Mesodermal cell (in vitro differentiated cells): Measurements from ENCODE around the gene WWC2.
"Not testable (repeated sequence)": the region's sequence is repeated elsewhere in the genome, so short reads cannot be mapped to it uniquely, and the experiment has no call there.

Source experiments
- H3K27ac ChIP-seq: 2 replicates; pipeline ENCODE4 v1.7.0; 2013; ENCODE audit warnings: mild to moderate bottlenecking, low read depth, low read length, moderate library complexity; ENCODE audit not compliant: severe bottlenecking
- H3K36me3 ChIP-seq: 2 replicates; pipeline ENCODE4 v1.7.1; 2013; ENCODE audit warnings: mild to moderate bottlenecking, low read length, moderate library complexity; ENCODE audit not compliant: control insufficient read depth, insufficient read depth
- H3K4me1 ChIP-seq: one replicate; pipeline ENCODE4 v1.7.1; 2013; ENCODE audit warnings: mild to moderate bottlenecking, low read length; ENCODE audit not compliant: insufficient read depth, control insufficient read depth, poor library complexity, severe bottlenecking
- H3K4me3 ChIP-seq: 2 replicates; pipeline ENCODE4 v1.7.0; 2013; ENCODE audit warnings: low read length, control low read depth, mild to moderate bottlenecking; ENCODE audit not compliant: insufficient read depth, poor library complexity, severe bottlenecking; ENCODE audit errors: extremely low read depth
- H3K9me3 ChIP-seq: 2 replicates; pipeline ENCODE4 v1.7.1; 2013; ENCODE audit warnings: mild to moderate bottlenecking, low read length, moderate library complexity; ENCODE audit not compliant: control insufficient read depth
- WGBS, 2 experiments: methylation state at CpG; one replicate each; pipeline ENCODE4 v1.1.5; 2013; ENCODE audit warnings: missing lambda C conversion rate in 2 of 2; ENCODE audit not compliant: insufficient coverage in 2 of 2; 5-methylcytosine and 5-hydroxymethylcytosine counted together

WWC2 gene

GRCh38 chr4:183152232-183152631 is 53.2 kb downstream of the WWC2 start:
- not testable (repeated sequence) for H3K9me3 ChIP-seq, H3K27ac ChIP-seq, H3K4me3 ChIP-seq, H3K36me3 ChIP-seq
- H3K4me1 ChIP-seq: peaks cover 11% of the 10 kb centered on the region
- WGBS, 2 experiments: 93 to 100% methylated on average over 3 of the region's 4 CpGs

- WGBS, 2 experiments: 71 to 87% methylated on average over 3 of the region's 6 CpGs
- Histone ChIP-seq H3K27ac (no peak overlapping the region), H3K4me1 (peaks cover 10% of the 10 kb centered on the region), H3K9me3 (no peaks in the 10 kb centered on the region), H3K36me3 (no peaks in the 10 kb centered on the region), H3K4me3 (no peak overlapping the region)
Observed at GRCh38 chr4:183153190-183153916, 54.3 kb downstream of the WWC2 start.

- WGBS, 2 experiments: 70 to 75% methylated on average over 8 to 10 of the region's 10 CpGs
- H3K9me3 ChIP-seq: no peaks in the 10 kb centered on the region
- peaks cover 5% of the 10 kb centered on the region for H3K4me1 ChIP-seq
- H3K27ac ChIP-seq: no peak overlapping the region
- no peaks in the 10 kb centered on the region for H3K36me3 ChIP-seq
- no peak overlapping the region for H3K4me3 ChIP-seq
Observed at GRCh38 chr4:183154701-183155391, 55.8 kb downstream of the WWC2 start.

- H3K9me3 ChIP-seq: no peaks in the 10 kb centered on the region
- H3K4me1 ChIP-seq: peaks cover 5% of the 10 kb centered on the region
- 96 to 97% methylated on average over 4 to 7 of the region's 11 CpGs for WGBS, 2 experiments
- H3K36me3 ChIP-seq: no peaks in the 10 kb centered on the region
- H3K27ac ChIP-seq: no peak overlapping the region
- no peak overlapping the region for H3K4me3 ChIP-seq
Observed at GRCh38 chr4:183155450-183156184, 56.6 kb downstream of the WWC2 start.

- H3K36me3 ChIP-seq: no peaks in the 10 kb centered on the region
- no peaks in the 10 kb centered on the region for H3K9me3 ChIP-seq
- no peak overlapping the region for H3K27ac ChIP-seq
- H3K4me1 ChIP-seq: peaks cover 12% of the 10 kb centered on the region
- H3K4me3 ChIP-seq: no peak overlapping the region
- WGBS, 2 experiments: 100% methylated on average over 3 to 4 of the region's 7 CpGs
Observed at GRCh38 chr4:183157215-183157614, 58.2 kb downstream of the WWC2 start.

GRCh38 chr4:183158062-183158461 is 59.0 kb downstream of the WWC2 start:
- WGBS, 2 experiments: 63 to 70% methylated on average over 3 to 4 of the region's 4 CpGs
- H3K4me3 ChIP-seq: no peak overlapping the region
- no peaks in the 10 kb centered on the region for H3K9me3 ChIP-seq
- peaks cover 20% of the 10 kb centered on the region for H3K4me1 ChIP-seq
- no peaks in the 10 kb centered on the region for H3K36me3 ChIP-seq
- no peak overlapping the region for H3K27ac ChIP-seq

- WGBS, 2 experiments: 60% methylated on average over 1 of the region's 5 CpGs; no CpG with 5 or more reads in 1 of the 2 experiments
- no peaks in the 10 kb centered on the region for H3K36me3 ChIP-seq
Observed at GRCh38 chr4:183161630-183162029, 62.6 kb downstream of the WWC2 start.

GRCh38 chr4:183163135-183163534 is 64.1 kb downstream of the WWC2 start:
- no peak overlapping the region for H3K27ac ChIP-seq
- no peaks in the 10 kb centered on the region for H3K36me3 ChIP-seq
- H3K4me3 ChIP-seq: no peak overlapping the region
- peaks cover 30% of the 10 kb centered on the region for H3K4me1 ChIP-seq
- H3K9me3 ChIP-seq: no peaks in the 10 kb centered on the region
- 94 to 100% methylated on average over 2 of the region's 3 CpGs for WGBS, 2 experiments

More at GRCh38 chr4:183161630-183162029, 62.6 kb downstream of the WWC2 start:
- H3K4me3 ChIP-seq: no peak overlapping the region
- peaks cover 30% of the 10 kb centered on the region for H3K4me1 ChIP-seq
- H3K27ac ChIP-seq: no peak overlapping the region
- no peaks in the 10 kb centered on the region for H3K9me3 ChIP-seq

- H3K36me3 ChIP-seq: no peaks in the 10 kb centered on the region
- peaks cover 30% of the 10 kb centered on the region for H3K4me1 ChIP-seq
- no peak overlapping the region for H3K4me3 ChIP-seq
- 71 to 100% methylated on average over 1 of the region's 1 CpG for WGBS, 2 experiments
- H3K27ac ChIP-seq: no peak overlapping the region
- H3K9me3 ChIP-seq: no peaks in the 10 kb centered on the region
Observed at GRCh38 chr4:183164963-183165362, 65.9 kb downstream of the WWC2 start.

- H3K27ac ChIP-seq: no peak overlapping the region
- H3K36me3 ChIP-seq: no peaks in the 10 kb centered on the region
- H3K9me3 ChIP-seq: no peaks in the 10 kb centered on the region
- WGBS, 2 experiments: no CpG with 5 or more reads among the region's 1 CpG
- no peak overlapping the region for H3K4me3 ChIP-seq
- H3K4me1 ChIP-seq: peaks cover 30% of the 10 kb centered on the region
Observed at GRCh38 chr4:183165376-183165775, 66.3 kb downstream of the WWC2 start.
